Omental fat pad (tissue), 4 donors: ENCODE measurements around the gene KAT6B. TPM values are rescaled to one million over a fixed set of nuclear protein-coding genes. Genes with fewer than 3 reads are reported as not detected.
"Not testable (repeated sequence)": the region's sequence is repeated elsewhere in the genome, so short reads cannot be mapped to it uniquely, and the experiment has no call there.

Experiments used
- ATAC-seq: fragments of 150-250 bp; one replicate; pipeline ENCODE4 v1.9.1; 2016; ENCODE audit warnings: mild to moderate bottlenecking, moderate library complexity; ENCODE audit not compliant: low FRiP score
- DNase-seq: peaks from one replicate; pipeline ENCODE4 v3.0.0-alpha.2; 2019; ENCODE audit warnings: low spot score
- total RNA-seq, 4 donors: library from RNA; depleted of rRNA; stranded (reverse); fragments of >200 nt; gene quantifications; one replicate each; pipeline ENCODE4 v1.1.0, GENCODE V29; 2016
- TF ChIP-seq, protein P1 (sequence below), 3 donors: fragments of 450-650 bp; IDR thresholded peaks; one replicate each; pipeline ENCODE4 v1.5.1; 2016 to 2017; ENCODE audit warnings: antibody characterized with exemption in 3 of 3, mild to moderate bottlenecking in 3 of 3, moderate library complexity in 2 of 3

The KAT6B gene
- total RNA-seq, 4 donors from 2014 or later = 32.2 to 50.3 (median 37.6) TPM

DNA sequence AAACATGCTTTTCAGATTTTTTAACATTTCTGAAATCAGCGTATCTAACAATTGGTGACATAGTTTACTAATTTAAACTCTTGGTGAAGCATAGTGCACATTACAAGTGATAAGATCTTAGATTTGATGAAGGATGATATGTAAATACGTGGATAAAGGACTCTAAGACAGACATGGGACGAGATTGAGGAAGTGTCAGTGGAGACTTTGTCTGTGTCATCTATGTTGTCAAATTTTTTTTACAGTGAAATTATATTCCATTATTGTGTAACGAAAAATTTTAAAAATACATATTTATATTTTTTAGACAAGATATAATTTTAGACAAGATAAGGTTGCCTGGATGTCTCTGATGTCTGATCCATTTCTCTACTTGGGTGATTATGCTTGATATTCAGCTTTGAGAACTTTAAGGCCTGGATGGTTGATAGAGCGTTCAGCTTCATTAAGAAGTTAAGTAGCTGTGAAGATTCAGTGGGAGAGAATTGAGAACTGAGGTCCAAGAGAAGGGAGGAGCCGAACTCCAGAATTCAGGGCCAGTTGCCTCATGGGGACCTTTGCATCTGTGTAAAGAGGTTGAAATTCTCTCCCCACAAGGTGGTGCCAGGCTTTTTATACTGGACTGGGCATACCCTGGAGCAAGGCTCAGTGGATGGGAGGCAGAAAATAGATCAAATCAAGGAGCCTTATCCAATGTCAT, 62.7 kb downstream of the KAT6B start:
- DNase-seq = no peak
- peak; percentile 31 for ATAC-seq
- TF ChIP-seq, protein P1, sequence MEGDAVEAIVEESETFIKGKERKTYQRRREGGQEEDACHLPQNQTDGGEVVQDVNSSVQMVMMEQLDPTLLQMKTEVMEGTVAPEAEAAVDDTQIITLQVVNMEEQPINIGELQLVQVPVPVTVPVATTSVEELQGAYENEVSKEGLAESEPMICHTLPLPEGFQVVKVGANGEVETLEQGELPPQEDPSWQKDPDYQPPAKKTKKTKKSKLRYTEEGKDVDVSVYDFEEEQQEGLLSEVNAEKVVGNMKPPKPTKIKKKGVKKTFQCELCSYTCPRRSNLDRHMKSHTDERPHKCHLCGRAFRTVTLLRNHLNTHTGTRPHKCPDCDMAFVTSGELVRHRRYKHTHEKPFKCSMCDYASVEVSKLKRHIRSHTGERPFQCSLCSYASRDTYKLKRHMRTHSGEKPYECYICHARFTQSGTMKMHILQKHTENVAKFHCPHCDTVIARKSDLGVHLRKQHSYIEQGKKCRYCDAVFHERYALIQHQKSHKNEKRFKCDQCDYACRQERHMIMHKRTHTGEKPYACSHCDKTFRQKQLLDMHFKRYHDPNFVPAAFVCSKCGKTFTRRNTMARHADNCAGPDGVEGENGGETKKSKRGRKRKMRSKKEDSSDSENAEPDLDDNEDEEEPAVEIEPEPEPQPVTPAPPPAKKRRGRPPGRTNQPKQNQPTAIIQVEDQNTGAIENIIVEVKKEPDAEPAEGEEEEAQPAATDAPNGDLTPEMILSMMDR (IDR thresholded peaks at IDR 0.05) = no peak

DNA sequence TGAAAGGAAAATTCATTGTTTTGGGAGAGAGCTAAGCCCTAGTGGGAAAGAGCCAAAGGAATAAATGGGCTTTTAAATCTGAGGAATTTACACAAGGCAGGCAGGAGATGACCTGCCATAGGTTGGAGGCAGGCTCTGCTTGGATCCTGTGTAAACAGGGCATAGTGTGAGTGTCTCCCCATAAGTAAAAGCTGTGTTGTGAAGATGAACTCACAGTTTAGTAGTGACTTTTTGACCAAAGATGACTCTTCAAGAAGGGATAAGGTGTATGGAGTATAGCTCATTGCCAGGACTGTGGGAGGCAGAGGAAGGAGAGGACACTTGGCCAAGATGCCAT, 63.2 kb downstream of the KAT6B start:
- TF ChIP-seq, protein P1 (IDR thresholded peaks at IDR 0.05) = no peak
- DNase-seq (no peak), ATAC-seq (no peak)

DNA sequence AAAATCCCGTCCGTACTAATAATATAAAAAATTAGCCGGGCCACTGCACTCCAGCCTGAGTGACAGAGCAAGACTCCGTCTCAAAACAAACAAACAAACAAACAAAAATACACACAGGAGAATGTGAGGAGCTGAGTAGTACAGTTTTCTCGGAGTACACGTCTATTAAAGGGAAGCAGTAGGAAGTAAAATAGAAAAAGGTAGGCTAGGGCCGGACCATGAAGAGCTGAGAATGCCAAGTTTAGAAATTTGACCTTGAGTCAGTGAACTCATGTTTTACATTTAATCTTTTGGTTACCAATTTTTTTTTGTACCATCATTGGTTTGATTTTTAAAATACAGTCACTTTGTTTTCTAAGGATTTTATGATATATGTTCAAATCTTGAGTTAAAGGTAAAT, 64.1 kb downstream of the KAT6B start:
- no peak for ATAC-seq
- TF ChIP-seq, protein P1 (IDR thresholded peaks at IDR 0.05) = no peak
- no peak for DNase-seq

DNA sequence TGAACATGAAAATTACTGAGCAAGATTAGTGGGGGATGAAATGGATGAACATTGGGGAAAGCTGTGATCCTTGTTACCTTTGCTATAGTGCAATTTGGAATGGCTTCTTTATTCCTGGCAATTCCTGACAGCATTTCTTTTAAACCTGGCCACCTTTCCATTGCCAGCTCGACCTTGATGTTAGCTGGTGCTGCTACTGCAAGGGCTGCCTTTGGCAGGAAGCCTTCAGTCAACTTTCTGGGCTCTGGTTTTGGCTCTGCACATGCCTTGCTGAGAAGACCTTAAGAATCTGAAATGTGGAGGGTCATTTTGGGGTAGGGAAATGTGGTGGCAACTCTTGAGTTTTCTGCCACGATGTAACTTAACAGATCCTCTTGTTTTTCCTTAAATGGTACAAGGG, 64.7 kb downstream of the KAT6B start:
- no peak for DNase-seq
- ATAC-seq = no peak
- TF ChIP-seq, protein P1 (IDR thresholded peaks at IDR 0.05) = no peak

DNA sequence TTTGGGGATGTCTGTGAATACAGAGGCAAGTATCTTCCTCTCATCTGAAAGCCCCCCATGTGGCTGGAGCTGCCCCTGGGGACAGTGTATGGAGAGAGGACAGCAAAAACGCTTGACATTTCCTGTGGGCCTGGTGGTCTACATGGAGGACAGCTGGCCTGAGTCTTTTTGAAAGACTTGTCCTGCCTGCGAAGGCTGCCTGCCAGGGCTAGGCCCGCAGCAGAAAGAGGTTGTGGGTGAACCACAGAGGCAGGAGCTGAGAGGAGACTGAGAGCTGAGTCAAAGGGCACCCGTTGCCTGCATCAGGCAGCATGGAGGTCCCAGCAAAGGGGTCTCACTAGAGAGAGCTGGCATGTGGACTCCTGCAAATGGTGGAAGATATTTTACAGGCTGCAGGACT, 66.4 kb downstream of the KAT6B start:
- TF ChIP-seq, protein P1 (IDR thresholded peaks at IDR 0.05) = no peak
- no peak for ATAC-seq
- no peak for DNase-seq

DNA sequence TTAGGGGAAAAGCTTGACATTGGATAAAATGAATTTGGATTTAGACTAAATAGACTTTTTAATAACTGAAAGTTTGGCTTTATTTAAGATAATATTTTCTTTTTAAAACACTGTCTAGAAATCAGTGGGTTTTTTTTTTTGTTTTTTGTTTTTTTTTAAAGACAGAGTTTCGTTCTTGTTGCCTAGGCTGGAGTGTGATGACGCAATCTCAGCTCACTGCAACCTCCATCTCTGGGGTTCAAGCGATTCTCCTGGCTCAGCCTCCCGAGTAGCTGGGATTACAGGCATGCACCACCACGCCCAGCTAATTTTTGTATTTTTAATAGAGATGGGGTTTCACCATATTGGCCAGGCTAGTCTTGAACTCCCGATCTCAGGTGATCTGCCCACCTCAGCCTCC, 66.9 kb downstream of the KAT6B start:
- not testable (repeated sequence) for ATAC-seq, DNase-seq

DNA sequence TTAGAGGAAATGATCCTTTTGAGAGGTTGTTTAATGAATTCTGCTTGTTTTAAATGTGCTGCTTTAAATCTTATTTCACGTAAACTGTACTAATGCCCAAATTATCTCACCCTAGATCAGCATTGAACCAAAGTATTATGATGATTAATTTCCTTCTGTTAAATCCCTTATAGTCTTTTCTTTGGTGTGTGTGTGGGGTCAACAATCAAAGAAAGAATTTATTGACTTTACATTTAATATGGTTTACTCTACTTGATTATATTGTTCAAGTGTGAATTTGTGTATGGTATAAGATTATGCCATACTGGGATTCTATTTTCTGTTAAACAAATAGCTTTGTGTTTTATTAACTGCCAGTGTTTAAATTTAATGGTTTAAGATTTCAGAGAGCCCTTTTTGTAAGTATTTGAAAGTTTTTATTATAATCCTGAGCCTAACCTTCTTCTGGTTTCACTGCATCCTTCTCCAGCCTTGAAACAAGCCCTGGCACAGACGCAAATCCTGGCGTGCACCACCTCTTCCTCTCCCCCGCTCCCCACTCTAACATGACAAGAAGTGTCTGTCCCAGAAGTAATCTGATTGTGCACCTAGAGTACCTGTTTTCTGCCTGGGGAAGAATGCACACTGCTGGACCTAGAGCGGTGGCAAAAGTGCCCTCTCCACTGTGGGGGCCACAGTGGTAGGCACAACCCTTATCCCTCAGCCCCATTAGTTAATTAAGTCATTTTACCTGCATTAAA, 70.6 kb downstream of the KAT6B start:
- no peak for ATAC-seq
- DNase-seq = no peak
- TF ChIP-seq, protein P1 (IDR thresholded peaks at IDR 0.05) = no peak
